ENCODE measurements around the gene DEK.
A peak's percentile ranks its signal among the peaks of the same experiment; 100 is the strongest.

Gene DEK

DNA sequence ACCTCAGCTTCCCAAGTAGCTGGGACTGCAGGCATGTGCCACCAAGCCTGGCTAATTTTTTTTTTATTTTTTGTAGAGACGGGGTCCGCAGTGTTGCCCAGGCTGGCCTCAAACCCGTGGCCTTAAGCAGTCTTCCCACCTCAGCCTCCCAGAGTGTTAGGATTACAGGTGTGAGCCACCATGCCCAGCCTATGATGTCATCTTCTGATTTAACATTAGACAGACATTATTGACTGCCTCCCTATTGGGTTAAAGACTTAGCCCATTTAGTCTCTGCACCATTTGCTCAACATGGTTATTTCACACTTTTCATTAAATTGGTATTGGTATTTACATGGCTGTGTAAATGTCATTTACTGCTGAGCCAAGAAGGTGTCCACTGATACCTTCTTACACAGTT is 46.1 kb downstream of the DEK start:
- Mint-ChIP-seq H3K4me1 (peaks cover 8% of the 10 kb centered on the region), H3K27ac (no peak overlapping the region), H3K4me3 (no peak overlapping the region), H3K9me3 (no peaks in the 10 kb centered on the region), H3K27me3 (ENCODE audit: low read depth, poor library complexity) (peaks cover 3% of the 10 kb centered on the region), H3K36me3 (ENCODE audit: low read depth) (peaks cover 77% of the 10 kb centered on the region)
- TF ChIP-seq, protein P1, sequence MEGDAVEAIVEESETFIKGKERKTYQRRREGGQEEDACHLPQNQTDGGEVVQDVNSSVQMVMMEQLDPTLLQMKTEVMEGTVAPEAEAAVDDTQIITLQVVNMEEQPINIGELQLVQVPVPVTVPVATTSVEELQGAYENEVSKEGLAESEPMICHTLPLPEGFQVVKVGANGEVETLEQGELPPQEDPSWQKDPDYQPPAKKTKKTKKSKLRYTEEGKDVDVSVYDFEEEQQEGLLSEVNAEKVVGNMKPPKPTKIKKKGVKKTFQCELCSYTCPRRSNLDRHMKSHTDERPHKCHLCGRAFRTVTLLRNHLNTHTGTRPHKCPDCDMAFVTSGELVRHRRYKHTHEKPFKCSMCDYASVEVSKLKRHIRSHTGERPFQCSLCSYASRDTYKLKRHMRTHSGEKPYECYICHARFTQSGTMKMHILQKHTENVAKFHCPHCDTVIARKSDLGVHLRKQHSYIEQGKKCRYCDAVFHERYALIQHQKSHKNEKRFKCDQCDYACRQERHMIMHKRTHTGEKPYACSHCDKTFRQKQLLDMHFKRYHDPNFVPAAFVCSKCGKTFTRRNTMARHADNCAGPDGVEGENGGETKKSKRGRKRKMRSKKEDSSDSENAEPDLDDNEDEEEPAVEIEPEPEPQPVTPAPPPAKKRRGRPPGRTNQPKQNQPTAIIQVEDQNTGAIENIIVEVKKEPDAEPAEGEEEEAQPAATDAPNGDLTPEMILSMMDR (IDR thresholded peaks at IDR 0.05), result no peak
- DNase-seq, result no peak

DNA sequence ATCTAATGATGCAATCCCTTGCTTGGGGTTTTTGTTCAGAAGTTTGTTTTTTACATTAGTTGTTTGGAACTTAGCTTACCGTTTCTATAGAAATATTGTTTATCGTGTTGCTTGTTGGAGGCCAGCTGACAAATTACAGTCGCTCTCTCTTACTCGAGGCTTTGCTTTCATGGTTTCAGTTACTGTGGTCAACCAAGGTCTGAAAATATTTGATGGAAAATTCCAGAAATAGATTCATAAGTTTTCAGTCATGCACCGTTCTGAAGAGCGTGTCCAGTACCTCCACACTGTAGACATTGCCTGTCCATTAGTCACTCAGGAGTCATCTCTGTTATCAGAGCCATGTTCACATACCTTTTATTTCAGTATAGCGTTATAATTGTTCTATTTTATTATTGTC is 47.9 kb downstream of the DEK start:
- no peak for DNase-seq
- no peaks in the 10 kb centered on the region for H3K9me3 Mint-ChIP-seq
- TF ChIP-seq, protein P1 (IDR thresholded peaks at IDR 0.05), result no peak
- no peak overlapping the region for H3K27ac Mint-ChIP-seq
- H3K4me3 Mint-ChIP-seq, result no peak overlapping the region
- H3K27me3 Mint-ChIP-seq (ENCODE audit: low read depth, poor library complexity), result peaks cover 3% of the 10 kb centered on the region
- peaks cover 72% of the 10 kb centered on the region for H3K36me3 Mint-ChIP-seq (ENCODE audit: low read depth)
- H3K4me1 Mint-ChIP-seq, result peaks cover 8% of the 10 kb centered on the region

DNA sequence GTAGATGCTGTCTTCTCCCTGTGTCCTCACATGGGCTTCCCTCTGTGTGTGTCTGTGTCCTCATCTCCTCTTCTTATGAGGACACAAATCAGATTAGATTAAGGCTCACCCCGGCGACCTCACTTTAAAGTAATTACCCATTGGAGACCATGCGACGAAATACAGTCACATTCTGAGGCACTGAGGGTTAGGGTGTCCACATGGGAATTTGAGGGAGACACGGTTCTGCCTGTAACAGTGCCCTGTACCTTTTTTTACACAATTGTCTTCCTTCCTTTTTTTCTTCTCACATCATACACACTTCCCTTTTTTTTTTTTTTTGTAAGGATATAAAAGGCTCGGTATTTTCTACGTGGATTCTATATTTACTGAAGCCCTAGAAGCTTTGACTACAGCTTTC is 48.9 kb downstream of the DEK start:
- no peak overlapping the region for H3K4me3 Mint-ChIP-seq
- no peaks in the 10 kb centered on the region for H3K9me3 Mint-ChIP-seq
- TF ChIP-seq, protein P1 (IDR thresholded peaks at IDR 0.05), result no peak
- peaks cover 68% of the 10 kb centered on the region for H3K36me3 Mint-ChIP-seq (ENCODE audit: low read depth)
- no peak for DNase-seq
- H3K27ac Mint-ChIP-seq, result no peak overlapping the region
- H3K27me3 Mint-ChIP-seq (ENCODE audit: low read depth, poor library complexity), result peaks cover 3% of the 10 kb centered on the region
- peaks cover 8% of the 10 kb centered on the region for H3K4me1 Mint-ChIP-seq

DNA sequence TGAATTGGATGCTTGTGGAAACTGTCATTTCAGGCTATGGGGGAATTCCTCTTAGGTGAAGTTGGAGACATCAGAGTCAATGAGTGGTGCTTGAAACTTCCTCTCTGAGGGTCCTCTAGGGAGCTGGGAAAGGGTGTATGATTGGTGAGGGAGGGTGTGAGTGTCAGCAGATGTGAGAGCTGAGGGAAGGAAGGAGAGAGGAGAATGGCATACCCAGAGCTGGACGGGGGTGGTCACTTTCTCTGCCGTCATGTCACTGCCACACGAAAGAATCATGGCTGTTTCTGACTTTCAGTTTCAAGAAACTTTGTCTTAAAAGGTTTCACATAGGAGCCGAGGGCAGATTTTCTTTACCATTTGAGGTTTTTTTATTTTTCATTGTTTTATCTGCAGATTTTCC is 50.3 kb downstream of the DEK start:
- peaks cover 8% of the 10 kb centered on the region for H3K4me1 Mint-ChIP-seq
- no peak for DNase-seq
- peaks cover 56% of the 10 kb centered on the region for H3K36me3 Mint-ChIP-seq (ENCODE audit: low read depth)
- peak overlapping the region; percentile 74 for H3K27ac Mint-ChIP-seq
- H3K9me3 Mint-ChIP-seq, result no peaks in the 10 kb centered on the region
- peaks cover 7% of the 10 kb centered on the region for H3K27me3 Mint-ChIP-seq (ENCODE audit: low read depth, poor library complexity)
- H3K4me3 Mint-ChIP-seq, result no peak overlapping the region
- TF ChIP-seq, protein P1 (IDR thresholded peaks at IDR 0.05), result no peak

DNA sequence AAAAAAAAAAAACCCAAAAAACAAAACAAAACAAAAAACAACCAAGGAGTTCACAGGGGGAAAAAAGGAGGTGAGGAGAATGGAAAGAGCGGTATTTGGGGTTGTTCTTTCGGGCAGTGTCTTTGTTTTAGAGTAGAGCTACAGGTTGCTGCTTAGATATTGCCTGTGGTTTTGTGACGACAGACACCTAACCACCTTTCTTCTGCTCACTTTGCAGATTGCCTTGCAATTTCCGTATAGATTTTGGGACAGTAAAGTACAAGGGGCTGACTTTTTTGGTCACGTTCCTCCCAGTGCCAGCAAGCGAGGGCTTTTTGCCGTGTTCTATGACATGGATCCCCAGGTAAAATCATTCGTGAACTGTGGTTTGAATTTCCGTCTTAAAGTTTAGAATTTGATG is 50.9 kb downstream of the DEK start:
- peaks cover 8% of the 10 kb centered on the region for H3K4me1 Mint-ChIP-seq
- no peak overlapping the region for H3K27ac Mint-ChIP-seq
- H3K36me3 Mint-ChIP-seq (ENCODE audit: low read depth), result peaks cover 50% of the 10 kb centered on the region
- no peak for DNase-seq
- peaks cover 7% of the 10 kb centered on the region for H3K27me3 Mint-ChIP-seq (ENCODE audit: low read depth, poor library complexity)
- TF ChIP-seq, protein P1 (IDR thresholded peaks at IDR 0.05), result no peak
- no peaks in the 10 kb centered on the region for H3K9me3 Mint-ChIP-seq
- no peak overlapping the region for H3K4me3 Mint-ChIP-seq

DNA sequence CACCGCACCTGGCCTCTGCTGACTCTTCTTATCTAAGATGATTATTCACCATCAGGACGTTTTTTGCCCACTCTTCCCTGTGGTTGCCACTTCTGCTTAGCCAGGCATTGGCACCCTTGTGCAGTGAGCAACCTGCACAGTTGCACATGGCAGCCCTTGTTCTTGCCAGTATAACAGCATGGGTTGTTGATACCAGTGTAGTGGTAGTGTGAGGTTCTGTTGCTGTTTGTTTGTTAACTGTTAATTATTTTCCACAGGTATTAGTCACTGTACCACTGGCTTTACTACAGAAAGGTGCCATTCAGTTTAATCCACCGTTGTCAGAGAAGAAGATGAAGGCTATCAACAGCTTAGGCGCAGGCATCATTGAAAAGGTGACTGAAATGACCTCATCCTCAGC is 52.1 kb downstream of the DEK start:
- Mint-ChIP-seq H3K4me3 (no peak overlapping the region), H3K4me1 (peaks cover 8% of the 10 kb centered on the region), H3K27ac (no peak overlapping the region), H3K9me3 (no peaks in the 10 kb centered on the region), H3K36me3 (ENCODE audit: low read depth) (peaks cover 43% of the 10 kb centered on the region), H3K27me3 (ENCODE audit: low read depth, poor library complexity) (peaks cover 12% of the 10 kb centered on the region)
- TF ChIP-seq, protein P1 (IDR thresholded peaks at IDR 0.05), result no peak
- no peak for DNase-seq
